Measurements from ENCODE around the gene PRKCE.

Gene PRKCE

GRCh38 chr2:45759310-45759851, 107.9 kb downstream of the PRKCE start:
- no peak for DNase-seq

DNA sequence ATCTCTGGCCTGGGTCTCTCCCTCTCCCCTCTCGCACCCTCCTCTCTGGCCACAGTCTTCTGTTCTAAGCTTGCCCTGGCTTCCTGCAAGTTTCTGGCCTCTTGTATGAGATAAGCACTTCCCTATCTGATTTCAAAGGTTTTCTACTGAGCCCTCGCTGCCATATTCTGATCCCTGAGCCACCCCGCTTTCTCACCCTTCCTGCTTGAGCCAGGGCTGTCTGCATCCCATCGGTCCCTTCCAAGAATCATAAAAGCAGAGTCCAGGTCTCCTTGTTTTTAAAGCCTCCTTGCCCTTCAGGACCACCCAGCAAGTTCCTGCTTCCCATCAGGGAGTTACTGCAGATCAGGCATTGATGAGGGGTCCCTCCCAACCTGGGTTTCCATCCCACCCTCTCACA, 110.2 kb downstream of the PRKCE start:
- DNase-seq, result no peak

DNA sequence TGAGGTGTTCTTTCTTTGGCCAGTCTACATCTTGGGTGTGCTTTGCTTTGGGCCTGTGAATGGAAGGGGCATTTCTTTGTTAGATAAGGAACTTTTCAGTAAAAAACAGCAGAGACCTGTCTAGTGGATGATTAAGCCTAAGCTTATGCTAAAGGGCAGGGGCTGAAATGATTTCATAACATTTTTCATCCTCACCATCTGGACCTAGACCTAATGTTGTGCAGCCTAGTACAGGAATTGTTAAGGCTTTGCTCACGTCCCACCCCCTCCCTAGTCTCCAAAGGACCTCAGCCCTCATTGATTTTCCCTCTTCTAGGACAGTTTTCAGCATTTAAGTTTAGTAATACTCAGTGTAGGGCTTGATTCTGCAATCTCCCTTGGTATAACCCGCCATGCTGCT, 111.8 kb downstream of the PRKCE start:
- no peak for DNase-seq

DNA sequence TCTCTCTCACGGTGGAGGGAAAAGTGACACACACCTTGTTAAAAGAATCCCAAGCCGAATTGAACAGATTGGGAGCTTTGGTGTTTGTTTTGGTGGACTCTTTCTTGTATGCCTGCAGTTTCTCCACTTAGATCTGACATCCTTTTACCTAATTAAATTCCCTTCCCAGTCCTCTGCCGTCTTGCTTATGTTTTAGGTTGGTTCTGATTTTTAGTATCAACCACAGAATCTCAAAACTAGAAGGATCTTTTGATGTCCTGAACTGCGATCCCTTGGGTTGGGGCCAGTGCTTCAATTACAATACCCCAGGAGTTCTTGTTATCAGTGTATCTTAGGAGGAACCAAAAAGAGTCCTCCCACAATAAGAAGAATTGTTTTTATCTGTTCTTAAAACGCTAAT, 112.3 kb downstream of the PRKCE start:
- no peak for DNase-seq

DNA sequence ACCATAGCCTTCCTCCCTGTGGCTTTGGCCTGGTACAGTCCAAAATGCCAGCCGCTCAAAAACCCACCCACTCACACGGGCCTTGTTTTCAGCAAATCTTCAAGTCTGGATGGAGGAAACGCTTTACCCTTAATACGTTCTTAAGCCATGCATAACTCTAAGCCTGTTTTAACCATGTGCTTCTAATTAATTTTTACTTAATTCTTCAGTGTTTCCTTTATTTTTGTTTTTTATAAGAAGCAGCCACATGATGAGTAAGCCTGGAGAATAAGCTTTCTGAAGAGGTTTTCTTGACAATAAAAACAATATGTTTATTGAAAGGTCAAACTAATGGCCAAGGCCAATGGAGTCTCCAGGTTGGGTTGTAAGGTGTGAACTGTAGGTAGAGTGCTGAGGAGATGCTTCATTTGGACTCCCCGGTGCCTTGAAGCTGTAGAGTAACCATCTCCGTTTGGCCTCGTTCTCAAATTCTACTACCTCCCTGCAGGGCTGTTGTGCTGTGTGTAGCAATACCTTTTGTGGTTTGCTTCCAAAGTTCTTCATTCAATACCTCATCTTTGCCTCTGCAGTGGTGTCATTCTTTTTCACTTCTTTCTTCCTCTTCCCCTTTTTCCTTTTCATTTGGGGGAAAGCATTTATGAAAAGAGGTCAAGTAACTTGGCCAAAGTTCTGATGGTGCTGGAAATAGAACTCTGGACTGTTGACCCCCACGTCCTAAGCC, 113.7 kb downstream of the PRKCE start:
- DNase-seq, result peak; percentile 64 to 85 (median 76)

- DNase-seq, result peak; percentile 66 to 73 (median 71)
Observed at GRCh38 chr2:45765728-45766254, 114.3 kb downstream of the PRKCE start.

GRCh38 chr2:45768208-45768607, 116.7 kb downstream of the PRKCE start:
- DNase-seq, result peak; percentile 62 to 81 (median 81)

- DNase-seq, result peak; percentile 33 to 58 (median 42)
Observed at GRCh38 chr2:45769056-45769455, 117.6 kb downstream of the PRKCE start.

DNA sequence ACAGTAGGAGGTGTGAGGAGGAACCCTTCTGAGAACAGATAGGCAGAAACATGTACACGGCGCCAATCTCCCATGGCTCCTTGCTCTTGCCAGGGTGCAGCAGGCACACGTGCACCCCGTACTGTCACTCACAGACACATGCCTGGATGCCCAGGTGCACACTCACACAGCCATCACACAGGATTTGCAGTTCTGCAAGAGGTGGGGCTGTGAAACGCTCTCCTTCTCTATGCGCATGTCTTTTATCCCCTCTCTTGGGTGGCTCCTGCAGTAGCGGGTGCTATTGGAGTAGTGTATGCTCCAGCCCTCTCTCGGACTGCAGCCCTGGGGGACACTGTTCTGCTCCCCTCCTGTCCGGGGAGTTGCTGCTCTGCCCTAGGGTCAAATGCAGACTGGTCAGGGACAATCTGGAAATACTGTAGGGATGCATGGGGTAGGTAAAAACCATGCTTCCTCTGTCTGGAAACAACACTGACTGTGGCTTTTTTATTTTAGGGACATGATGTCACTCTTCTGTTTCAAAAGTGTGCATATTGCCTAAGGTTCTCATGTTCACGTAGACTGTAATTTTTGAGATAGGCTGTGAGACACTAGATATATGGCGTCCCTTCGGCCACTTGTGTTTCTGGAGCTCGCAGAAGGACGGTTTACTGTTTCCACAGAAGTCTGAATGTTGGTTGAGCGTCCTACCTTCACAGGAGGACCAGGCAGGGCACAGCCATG, 118.5 kb downstream of the PRKCE start:
- peak; percentile 58 to 78 (median 63) for DNase-seq

- no peak for DNase-seq
Observed at GRCh38 chr2:45770811-45771210, 119.3 kb downstream of the PRKCE start.

- peak; percentile 73 to 79 (median 76) for DNase-seq
Observed at GRCh38 chr2:45771261-45771660, 119.8 kb downstream of the PRKCE start.

- no peak for DNase-seq
Observed at GRCh38 chr2:45772038-45772437, 120.6 kb downstream of the PRKCE start.

DNA sequence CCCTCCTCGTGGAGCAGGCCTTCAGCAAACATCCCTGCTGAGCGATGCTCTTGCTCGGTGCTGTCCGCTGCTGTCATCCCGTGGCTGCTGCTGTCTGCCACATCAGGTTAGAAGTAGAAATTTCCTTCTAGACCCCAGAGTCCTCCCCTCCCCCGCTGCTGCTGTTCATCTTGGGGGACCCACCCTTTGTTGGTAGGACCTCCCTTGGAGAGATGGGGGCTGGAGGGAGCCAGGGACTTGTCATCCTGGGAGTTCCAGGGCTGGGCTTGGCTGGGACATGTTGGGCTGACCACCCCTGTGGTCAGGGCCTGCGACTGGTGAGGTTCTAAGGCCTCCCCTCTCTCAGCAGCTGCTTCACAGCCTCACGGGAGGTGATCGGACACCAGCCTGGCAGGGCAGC, 122.4 kb downstream of the PRKCE start:
- no peak for DNase-seq

GRCh38 chr2:45774688-45775244, 123.3 kb downstream of the PRKCE start:
- DNase-seq, result no peak

DNA sequence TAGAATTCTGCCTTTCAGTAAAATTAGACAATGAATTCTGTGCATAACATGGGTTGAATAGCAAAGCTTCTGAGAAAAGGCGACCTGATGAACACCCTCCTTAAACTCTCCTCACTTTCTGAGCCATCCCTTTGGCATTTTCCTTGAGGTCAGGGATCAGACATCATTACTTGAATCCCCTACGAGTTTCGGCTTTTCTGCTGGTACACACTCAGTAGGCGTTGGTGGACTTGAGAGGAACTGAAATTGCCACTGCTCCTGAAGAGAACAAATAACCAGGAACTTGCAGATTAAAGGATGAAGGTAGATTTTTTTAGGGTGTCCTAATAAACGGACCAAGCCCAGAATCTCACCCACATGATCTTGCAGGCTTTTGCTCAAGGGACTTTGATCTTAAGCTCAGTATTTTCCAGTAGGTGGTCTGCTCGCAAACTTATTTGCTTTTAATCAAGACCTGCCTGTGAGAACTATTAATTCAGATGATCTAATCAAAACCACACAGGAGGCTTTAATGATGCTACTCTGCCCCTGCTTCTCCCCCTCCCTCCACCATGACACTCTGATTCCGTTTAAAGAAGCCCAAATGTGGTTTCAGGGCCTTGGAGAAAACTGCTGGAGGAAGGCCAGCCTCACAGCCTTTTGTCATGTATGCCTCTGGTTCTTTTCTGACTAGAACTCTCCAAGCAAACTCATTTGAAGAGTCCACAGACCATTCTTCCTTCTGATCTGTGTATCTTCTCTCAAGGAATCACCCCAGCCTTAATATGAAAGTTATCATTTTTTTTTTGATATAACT, 124.9 kb downstream of the PRKCE start:
- DNase-seq, result peak; percentile 50 to 61 (median 59)

DNA sequence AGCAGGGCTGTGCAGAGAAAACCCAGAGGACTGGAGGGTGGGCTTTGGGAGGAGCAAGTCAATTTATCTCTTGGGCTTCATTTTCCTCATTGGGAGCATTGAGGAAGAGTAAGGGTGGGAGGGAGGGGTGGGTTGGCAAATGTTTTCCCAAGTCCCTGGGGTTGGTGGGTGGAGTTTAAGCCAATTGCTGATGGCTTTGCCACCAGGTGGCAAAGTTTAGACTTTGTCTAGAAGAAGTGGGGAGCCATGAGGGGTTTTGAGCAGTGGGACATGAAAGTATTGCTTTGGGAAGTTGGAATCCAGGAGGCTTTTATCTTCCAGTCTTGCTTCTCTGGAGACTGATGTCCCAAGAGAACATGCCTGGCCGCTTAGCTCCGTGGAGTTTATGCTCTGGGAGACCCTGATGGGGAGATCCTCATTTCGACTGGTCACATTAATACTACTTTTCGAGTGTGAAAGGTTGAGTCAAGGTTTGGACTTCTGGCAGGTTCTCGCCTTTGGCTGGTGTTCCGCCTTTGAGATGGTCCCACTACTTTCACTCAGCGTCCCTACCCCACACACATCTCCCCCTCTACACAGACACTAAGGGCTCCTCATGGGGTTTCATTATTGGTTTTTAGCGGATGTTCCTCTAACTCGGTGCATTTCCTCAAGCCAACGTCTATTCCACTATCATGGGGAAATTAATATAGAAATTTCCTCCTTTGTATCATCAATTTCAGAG, 126.7 kb downstream of the PRKCE start:
- no peak for DNase-seq

GRCh38 chr2:45778720-45779171, 127.3 kb downstream of the PRKCE start:
- peak; percentile 91 to 93 (median 93) for DNase-seq

DNA sequence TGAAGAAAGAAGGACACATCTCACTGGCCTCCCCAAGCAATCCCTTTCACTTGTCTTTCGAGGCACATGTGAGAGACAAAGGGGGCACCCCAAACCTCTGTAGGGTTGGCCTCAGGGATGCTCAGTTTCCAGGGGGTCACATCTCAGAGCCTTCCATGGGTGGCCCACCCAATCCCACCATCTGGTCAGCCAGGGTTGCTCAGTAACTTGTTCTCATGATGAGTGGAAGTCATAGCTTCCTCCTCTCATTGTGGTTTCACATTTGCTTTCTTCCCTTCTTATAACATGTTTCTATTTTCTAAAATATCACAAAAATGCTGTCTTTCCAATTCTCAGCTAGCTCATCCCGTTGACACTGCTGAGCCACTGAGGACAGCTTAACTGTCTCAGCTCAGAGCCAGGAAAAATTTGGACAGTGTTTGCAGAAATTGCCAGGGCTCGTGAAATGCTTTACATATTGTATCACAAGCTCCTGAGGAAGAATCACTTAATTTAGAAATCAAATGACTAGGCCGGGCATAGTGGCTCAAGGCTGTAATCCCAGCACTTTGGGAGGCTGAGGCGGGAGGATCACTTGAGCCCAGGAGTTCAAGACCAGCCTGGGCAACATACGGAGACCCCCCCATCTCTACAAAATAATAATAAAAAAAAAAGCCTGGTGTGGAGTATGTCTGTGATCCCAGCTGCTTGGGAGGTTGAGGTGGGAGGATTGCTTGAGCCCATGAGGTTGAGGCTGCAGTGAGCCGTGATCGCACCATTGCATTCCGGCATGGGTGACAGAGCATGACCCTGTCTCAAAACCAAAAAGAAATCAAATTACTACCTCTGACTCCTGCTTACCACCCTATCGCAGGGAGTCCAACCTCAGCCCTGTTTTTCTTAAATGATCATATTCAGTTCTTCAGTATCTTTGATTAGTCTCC, 129.3 kb downstream of the PRKCE start:
- DNase-seq, result peak in 2 of 3 donors; percentile 30 to 40

- DNase-seq, result no peak
Observed at GRCh38 chr2:45781464-45781811, 130.0 kb downstream of the PRKCE start.

DNA sequence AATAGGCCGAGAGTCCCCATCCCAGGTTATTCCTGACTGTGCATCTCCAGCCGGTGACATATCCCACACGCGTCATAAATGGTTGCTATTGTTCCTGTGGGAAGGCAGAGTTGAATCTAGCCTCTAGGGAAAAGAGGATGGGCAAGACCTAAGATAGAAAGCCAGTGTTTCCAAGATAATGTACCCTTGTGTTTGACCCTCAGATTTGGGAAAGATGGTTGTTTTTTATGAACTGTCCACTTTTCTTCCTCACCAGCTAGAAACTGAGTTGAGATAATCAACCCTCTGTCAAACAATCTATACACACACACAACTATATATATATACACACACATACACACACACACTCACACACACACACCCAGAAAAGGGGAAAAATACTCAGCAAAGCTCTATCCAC, 131.0 kb downstream of the PRKCE start:
- no peak for DNase-seq

GRCh38 chr2:45782986-45783385, 131.5 kb downstream of the PRKCE start:
- DNase-seq, result no peak
